Myocyte (in vitro differentiated cells): ENCODE results near the gene TYSND1. TPM values are rescaled to one million over a fixed set of nuclear protein-coding genes. Genes with fewer than 3 reads are reported as not detected.
A peak's percentile ranks its signal among the peaks of the same experiment; 100 is the strongest.
"Not testable (repeated sequence)": the region's sequence is repeated elsewhere in the genome, so short reads cannot be mapped to it uniquely, and the experiment has no call there.

Experiments
- DNase-seq: peaks from one replicate; pipeline ENCODE4 v3.0.0-alpha.2; 2012; ENCODE audit warnings: low read depth
- total RNA-seq: library from RNA; depleted of rRNA; stranded (reverse); fragments of >200 nt; gene quantifications from 2 replicates; pipeline ENCODE4 v1.2.3, GENCODE V29; 2014

TYSND1 gene
- total RNA-seq, 1 donor from 2014 or later: 15.2 TPM

- peak; percentile 79 for DNase-seq
These were observed 10.8 kb downstream of the TYSND1 start for GRCh38 chr10:70135684-70136083.

DNA sequence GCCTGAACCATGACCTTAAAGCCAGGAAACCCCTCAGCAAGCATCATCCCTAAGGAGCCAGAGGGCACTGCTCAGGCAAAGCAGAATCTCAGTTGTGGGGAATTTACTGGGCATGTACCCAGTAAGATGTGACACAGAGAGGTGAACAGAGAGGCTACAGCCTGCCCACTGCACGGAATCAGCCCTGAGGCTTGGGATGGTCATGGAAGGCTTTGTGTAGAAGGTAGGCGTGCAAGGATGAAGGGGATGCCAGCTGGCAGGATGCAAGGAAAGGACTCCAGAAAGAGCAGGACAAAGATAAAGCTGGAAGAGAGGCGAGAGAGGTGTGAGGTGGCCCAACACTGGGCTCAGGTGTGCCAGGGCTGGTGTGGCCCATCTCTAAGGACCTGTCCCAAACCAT is 11.5 kb downstream of the TYSND1 start:
- DNase-seq: no peak

DNA sequence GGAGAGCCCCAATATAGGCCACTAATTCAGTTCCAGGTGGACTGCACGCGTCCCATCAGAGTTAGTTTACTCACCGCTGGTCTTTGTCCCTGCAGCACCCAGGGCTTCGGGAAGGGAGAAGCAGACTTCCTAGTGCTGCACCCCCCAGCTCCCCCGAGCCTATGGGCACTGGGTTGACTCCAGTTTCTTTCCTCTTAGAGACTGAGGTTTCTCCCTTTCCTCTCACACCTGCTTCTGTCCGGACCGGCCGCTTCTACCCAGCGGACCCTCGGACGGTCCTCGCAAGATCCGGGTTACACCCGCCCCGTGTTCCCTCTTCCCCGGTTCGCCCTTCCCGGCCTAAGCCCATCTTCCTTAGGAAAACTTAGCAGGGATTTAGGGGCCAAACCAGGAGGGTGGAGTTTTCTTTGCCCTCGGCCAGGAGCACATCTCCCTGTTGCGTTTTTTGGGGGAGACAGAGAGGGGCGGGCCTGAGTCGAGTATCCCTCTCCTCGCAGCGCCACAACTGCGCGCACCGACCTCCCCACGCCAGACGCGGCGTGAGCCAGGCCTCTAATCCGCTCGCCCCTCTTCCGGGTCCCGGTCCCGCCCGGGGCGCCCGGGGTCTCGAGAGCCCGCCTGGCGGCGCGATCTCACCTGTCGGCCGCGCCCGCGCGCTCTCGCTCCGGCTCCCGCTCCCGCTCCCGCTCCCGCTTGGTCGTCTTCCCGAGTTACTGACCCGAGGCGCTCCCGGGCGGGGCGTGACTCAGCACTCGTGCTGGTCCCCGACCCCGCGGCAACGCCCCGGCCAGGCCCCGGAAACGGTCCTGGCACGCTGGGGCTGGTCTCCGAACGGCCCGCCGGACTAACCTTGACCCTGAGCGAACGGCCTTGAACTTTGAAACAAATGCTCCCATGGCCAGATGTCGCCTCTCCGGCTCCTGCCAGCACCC is 14.1 kb downstream of the TYSND1 start, which contains the start of gene AIFM2:
Gene AIFM2 (minus strand): TSS at position 728 of the 932 bp plus-strand sequence. CDS start 8,741 bp downstream, outside the sequence.
- peak; percentile 81 for DNase-seq

- no peak for DNase-seq
These were observed 15.0 kb downstream of the TYSND1 start for GRCh38 chr10:70131560-70131937.

DNA sequence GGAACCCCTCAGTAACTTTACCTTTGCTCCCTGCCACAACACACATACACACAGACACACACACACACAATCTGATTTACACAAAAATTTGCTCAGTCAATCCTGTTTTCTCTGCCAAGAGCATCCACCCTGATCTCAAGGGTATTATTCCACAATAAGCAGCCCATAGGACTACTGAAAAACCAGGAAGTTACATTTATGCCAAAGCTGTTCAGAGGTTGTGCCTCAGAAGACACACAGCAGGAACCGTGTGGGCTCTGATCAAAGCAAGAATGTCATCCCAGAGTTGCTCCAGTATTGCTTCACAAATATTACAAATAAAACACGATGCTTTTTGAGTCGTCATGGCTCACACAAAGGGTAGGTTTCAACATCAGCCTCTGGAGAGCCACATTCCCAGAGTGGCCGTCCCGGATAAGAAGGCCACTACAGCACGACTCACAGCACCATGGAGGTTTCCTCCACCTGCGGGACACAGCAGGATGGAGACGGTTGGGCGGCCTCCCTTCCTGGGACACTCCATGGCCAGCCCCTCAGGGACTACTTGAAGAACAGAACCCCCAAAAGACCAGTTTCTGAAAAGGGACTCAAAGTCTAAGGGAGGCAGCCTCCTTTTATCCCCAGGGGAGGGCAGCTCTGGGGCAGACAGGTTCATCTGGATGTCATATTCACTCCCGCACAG is 15.5 kb downstream of the TYSND1 start:
- DNase-seq: no peak

GRCh38 chr10:70126700-70127395 is 19.7 kb downstream of the TYSND1 start:
- no peak for DNase-seq

- no peak for DNase-seq
These were observed 20.5 kb downstream of the TYSND1 start for GRCh38 chr10:70125918-70126552.

DNA sequence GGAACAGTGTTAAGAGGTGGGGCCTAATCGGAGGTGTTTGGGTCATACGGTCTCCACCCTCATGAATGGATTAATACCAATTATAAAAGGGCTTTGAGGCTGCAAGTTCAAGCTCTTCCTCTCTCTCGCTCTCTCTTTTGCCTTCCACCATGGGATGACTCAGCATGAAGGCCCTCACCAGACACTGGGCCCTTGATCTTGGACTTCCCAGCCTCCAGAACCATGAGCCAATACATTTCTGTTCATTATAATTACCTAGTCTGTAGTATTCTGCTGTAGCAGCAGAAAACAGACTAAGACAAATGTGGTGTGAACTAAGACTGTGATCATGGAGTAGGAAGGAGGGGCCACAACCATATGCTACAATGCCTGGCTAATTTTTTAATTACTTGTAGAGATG is 21.6 kb downstream of the TYSND1 start:
- no peak for DNase-seq

DNA sequence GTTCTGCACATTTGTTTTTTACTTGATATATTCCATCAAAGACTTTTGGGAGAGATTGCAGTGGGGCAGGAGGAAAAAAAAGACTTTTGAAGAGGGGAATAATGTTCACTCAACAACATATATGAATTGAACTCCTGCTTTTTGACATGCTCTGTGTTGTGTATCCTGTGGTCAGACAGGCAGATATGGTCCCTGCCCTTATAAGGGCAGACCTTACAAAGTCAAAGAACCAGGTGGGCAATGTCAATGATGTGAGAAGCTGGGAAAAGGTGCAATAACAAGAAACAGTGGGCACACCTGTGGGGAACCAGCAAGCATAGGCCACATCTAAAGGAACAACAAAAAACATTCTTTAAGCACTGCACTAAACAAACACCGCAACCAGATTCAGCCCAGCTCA is 22.1 kb downstream of the TYSND1 start:
- DNase-seq: no peak

GRCh38 chr10:70123817-70124216 is 22.7 kb downstream of the TYSND1 start:
- DNase-seq: no peak

DNA sequence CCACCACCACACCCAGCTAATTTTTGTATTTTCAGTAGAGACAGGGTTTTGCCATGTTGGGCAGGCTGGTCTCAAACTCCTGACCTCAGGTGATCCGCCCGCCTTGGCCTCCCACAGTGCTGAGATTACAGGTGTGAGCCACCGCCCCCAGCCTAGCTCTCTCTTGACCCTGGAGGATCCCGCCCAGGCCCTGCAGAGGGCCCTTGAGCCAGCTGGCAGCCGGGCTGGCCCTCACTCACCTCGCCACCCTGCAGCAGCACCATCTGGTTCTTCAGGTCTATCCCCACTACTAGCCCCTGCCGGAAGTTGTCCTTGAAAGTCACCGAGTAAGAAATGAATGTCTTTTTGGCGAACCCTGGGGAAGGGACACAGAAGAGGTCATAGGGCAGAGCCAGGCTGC is 23.3 kb downstream of the TYSND1 start:
- not testable (repeated sequence) for DNase-seq

- peak; percentile 31 for DNase-seq
These were observed 23.8 kb downstream of the TYSND1 start for GRCh38 chr10:70122742-70123141.

- DNase-seq: no peak
These were observed 25.1 kb downstream of the TYSND1 start for GRCh38 chr10:70121281-70121949.

DNA sequence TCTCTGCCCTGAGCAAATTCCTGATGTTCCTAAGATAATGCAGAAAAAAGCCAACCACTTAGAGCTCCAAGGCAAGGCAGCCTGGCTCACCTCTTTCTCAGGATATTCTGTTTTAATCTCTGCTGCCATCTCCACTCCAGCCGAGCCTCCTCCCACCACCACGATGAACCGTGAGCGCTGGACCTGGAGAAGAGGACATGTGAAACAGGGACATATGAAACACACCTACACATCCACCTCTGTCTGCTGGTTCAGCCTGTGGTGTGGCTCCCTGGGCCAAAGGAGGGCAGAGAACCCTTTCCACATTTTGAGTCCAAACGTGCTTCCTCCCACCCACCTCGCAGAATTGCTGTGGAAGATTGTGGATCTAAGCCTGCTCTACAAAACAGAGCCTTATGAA is 26.1 kb downstream of the TYSND1 start:
- DNase-seq: no peak

- no peak for DNase-seq
These were observed 26.9 kb downstream of the TYSND1 start for GRCh38 chr10:70119623-70120022.

DNA sequence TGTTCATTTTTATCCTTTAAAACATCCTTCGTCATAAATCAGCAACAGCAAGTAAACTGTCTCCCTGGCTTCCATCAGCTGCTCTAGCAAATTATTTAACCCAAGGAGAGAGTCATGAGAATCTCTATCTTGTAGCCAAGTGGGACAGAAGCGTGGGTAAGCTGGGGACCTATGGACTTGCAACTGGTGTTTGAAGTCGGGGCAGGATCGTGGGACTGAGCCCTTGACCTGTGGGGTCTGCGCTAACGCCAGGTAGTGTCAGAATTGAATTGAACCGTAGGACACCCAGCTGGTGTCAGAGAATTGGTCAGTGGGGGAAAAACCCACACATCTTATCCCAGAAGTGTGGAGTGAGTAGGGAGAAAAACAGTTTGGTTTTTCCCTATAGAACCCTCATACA is 27.3 kb downstream of the TYSND1 start:
- DNase-seq: no peak

DNA sequence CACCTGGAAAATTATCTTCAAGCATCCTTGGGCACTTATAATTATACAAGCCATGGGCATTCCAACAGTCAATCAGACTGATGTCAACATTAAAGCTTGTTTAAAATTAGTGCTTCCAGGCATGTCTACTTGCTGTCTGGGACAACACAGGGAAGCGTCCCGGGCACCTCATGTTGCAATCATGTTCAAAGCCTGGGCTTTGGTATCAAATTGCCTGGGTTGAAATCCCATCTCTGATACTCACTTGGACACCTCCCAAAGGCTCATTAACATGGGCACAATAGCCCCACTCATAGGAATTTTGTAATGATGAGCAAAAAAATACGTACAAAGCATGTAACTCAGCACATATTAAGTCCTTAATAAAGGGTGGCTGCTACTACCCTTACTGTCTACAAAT is 28.3 kb downstream of the TYSND1 start:
- DNase-seq: no peak

DNA sequence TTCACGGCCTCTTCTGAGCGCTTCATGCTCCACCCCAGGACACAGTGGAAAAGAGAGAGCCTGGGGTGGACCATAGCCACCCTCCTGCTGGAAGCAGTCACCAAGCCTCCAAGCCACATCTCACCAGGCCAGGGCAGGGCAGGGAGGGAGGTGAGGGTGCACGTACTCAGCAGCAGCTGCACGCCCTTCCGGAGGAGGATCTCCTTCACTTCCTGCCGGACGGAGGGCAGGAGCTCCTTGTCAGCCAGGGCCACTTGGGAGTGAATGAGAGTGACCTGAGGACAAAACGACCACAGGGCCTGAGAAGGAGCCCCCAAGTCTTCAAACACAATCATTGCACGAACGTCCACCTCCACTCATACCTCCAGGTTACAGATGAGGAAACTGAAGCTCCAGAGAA is 28.9 kb downstream of the TYSND1 start:
- DNase-seq: no peak

- DNase-seq: peak; percentile 50
These were observed 30.4 kb downstream of the TYSND1 start for GRCh38 chr10:70115948-70116682.

GRCh38 chr10:70114902-70115301 is 31.6 kb downstream of the TYSND1 start:
- DNase-seq: no peak
